HepG2 (cell line): ENCODE results near the gene GNG7. TPM values are rescaled to one million over a fixed set of nuclear protein-coding genes. Genes with fewer than 3 reads are reported as not detected.

Experiments used
- CREM ChIP-seq, 2 experiments: sonication (generic) in 1 of 2; formaldehyde crosslinking in 1 of 2; IDR thresholded peaks; 2 replicates each; pipeline versions ENCODE4 v1.4.0 to v1.6.1; 2016 to 2020; ENCODE audit warnings: antibody characterized with exemption in 1 of 2, mild to moderate bottlenecking in 1 of 2, missing genetic modification reagents in 1 of 2
- GTF3A ChIP-seq: sonication (generic); formaldehyde crosslinking; conservative IDR thresholded peaks from 2 replicates; pipeline ENCODE4 v1.4.0; 2020; ENCODE audit warnings: mild to moderate bottlenecking, missing genetic modification reagents
- JDP2 ChIP-seq: sonication (generic); formaldehyde crosslinking; IDR thresholded peaks from 2 replicates; pipeline ENCODE4 v1.8.1; 2022; ENCODE audit warnings: missing genetic modification reagents, borderline replicate concordance
- MAZ ChIP-seq, 2 experiments: sonication (generic) in 1 of 2; formaldehyde crosslinking in 1 of 2; IDR thresholded peaks; 2 replicates each; pipeline versions ENCODE4 v1.5.0 to v1.6.1; 2012 to 2020; ENCODE audit warnings: low read depth in 2 of 2, mild to moderate bottlenecking in 2 of 2, borderline replicate concordance in 1 of 2, improper control_type of control experiment in 1 of 2, low read length in 1 of 2, missing genetic modification reagents in 1 of 2, moderate library complexity in 1 of 2
- SOX13 ChIP-seq, 3 experiments: fragments of 450-650 bp in 1 of 3; sonication (generic) in 1 of 3; formaldehyde crosslinking in 1 of 3; IDR thresholded peaks in 2 of 3; conservative IDR thresholded peaks in 1 of 3; 2 replicates each; pipeline versions ENCODE4 v1.5.0 to v1.6.1; 2016 to 2020; ENCODE audit warnings: antibody characterized with exemption in 1 of 3, mild to moderate bottlenecking in 1 of 3, missing compliant biosample characterization in 1 of 3, missing genetic modification reagents in 1 of 3, moderate library complexity in 1 of 3
- ZKSCAN1 ChIP-seq: fragments of 150-350 bp; IDR thresholded peaks from 2 replicates; pipeline ENCODE4 v1.6.1; 2014; ENCODE audit warnings: low read length
- ZNF256 ChIP-seq: sonication (generic); formaldehyde crosslinking; conservative IDR thresholded peaks from 2 replicates; pipeline ENCODE4 v1.4.0; 2020; ENCODE audit warnings: missing genetic modification reagents
- ZNF343 ChIP-seq: sonication (generic); formaldehyde crosslinking; IDR thresholded peaks from 2 replicates; pipeline ENCODE4 v1.4.0; 2020; ENCODE audit warnings: mild to moderate bottlenecking, missing genetic modification reagents
- ZNF569 ChIP-seq: sonication (generic); formaldehyde crosslinking; IDR thresholded peaks from 2 replicates; pipeline ENCODE4 v1.5.0; 2020; ENCODE audit warnings: mild to moderate bottlenecking, missing genetic modification reagents, moderate library complexity, borderline replicate concordance
- ZNF75D ChIP-seq: sonication (generic); formaldehyde crosslinking; IDR thresholded peaks from 2 replicates; pipeline ENCODE4 v1.8.1; 2023; ENCODE audit warnings: missing genetic modification reagents, mild to moderate bottlenecking, borderline replicate concordance
- ZNF772 ChIP-seq: sonication (generic); formaldehyde crosslinking; IDR thresholded peaks from 2 replicates; pipeline ENCODE4 v1.5.0; 2020; ENCODE audit warnings: mild to moderate bottlenecking, missing genetic modification reagents
- polyA plus RNA-seq, 8 experiments: library from polyadenylated mRNA; depleted of rRNA in 3 of 8; stranded (reverse) in 7 of 8; unstranded in 1 of 8; fragments of >200 nt; fragmentation: Illumina TruSeq in 4 of 8; extraction: Trizol in 4 of 8; gene quantifications; 2 replicates each; pipeline versions ENCODE4 v1.2.1 to v1.2.3, GENCODE V29; 2011 to 2016; ENCODE audit warnings: low read depth in 4 of 8, missing spikeins in 1 of 8, mixed read lengths in 1 of 8; ENCODE audit not compliant: insufficient read depth in 1 of 8
- total RNA-seq, 5 experiments: library from RNA; depleted of rRNA; stranded (reverse); fragments of >200 nt; fragmentation: Illumina TruSeq; extraction: Trizol; gene quantifications; 2 replicates each; pipeline ENCODE4 v1.2.3, GENCODE V29; 2016; ENCODE audit warnings: low read depth in 1 of 5
- TF ChIP-seq, protein P1 (sequence below): sonication (generic); formaldehyde crosslinking; conservative IDR thresholded peaks from 2 replicates; pipeline ENCODE4 v1.4.0; 2020; ENCODE audit warnings: mild to moderate bottlenecking, missing genetic modification reagents, moderate library complexity
- TF ChIP-seq, protein P2 (sequence below): sonication (generic); formaldehyde crosslinking; IDR thresholded peaks from 2 replicates; pipeline ENCODE4 v1.4.0; 2020; ENCODE audit warnings: missing genetic modification reagents, low read depth, mild to moderate bottlenecking, borderline replicate concordance
- TF ChIP-seq, protein P3 (sequence below): sonication (generic); formaldehyde crosslinking; conservative IDR thresholded peaks from 2 replicates; pipeline ENCODE4 v1.5.0; 2020; ENCODE audit warnings: missing genetic modification reagents
- TF ChIP-seq, protein P4 (sequence below): IDR thresholded peaks from 2 replicates; pipeline ENCODE4 v1.6.1; 2016
- TF ChIP-seq, protein P5 (sequence below): sonication (generic); formaldehyde crosslinking; IDR thresholded peaks from 2 replicates; pipeline ENCODE4 v1.4.0; 2020; ENCODE audit warnings: missing genetic modification reagents, mild to moderate bottlenecking, borderline replicate concordance

Gene GNG7
- total and polyA plus RNA-seq, 2 of the 13 experiments (the other 11 are each of a cell fraction or from before 2014, with no cell fraction given): 1.4 to 3.3 TPM

DNA sequence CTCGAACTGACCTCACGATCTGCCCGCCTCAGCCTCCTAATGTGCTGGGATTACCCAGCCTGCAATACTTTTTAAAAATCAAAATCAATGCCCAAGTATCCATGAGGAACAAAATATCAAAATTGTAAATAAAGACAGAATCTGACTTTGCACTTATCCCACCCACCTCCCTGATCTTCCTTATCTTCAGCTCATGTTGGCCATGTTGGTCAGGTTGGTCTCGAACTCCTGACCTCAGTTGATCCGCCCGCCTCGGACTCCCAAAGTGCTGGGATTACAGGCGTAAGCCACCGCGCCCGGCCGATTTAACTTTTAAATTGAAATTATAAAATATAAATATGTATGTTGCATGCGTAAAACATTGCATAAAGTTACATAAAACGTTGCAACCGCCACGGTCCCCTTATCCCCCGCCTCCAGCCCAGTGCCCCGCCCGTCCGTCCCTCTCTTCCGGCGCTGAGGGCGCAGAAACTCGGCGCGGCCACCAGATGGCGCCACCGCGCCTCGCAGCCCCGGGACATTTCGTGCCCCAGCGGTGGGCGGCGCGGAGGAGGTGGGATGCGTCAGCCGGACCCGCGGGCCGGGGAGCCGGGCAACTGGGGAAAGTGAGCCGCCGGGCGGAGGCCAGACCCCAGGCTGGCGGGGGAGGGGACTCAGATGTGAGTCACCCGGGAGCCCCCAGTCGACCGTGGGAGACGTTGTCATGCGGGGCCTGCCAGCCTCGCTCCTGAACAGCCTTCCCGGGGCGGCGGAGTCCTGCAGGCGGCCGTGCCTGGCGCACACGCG, 228.1 kb downstream of the GNG7 start (continued):
- TF ChIP-seq, protein P1, sequence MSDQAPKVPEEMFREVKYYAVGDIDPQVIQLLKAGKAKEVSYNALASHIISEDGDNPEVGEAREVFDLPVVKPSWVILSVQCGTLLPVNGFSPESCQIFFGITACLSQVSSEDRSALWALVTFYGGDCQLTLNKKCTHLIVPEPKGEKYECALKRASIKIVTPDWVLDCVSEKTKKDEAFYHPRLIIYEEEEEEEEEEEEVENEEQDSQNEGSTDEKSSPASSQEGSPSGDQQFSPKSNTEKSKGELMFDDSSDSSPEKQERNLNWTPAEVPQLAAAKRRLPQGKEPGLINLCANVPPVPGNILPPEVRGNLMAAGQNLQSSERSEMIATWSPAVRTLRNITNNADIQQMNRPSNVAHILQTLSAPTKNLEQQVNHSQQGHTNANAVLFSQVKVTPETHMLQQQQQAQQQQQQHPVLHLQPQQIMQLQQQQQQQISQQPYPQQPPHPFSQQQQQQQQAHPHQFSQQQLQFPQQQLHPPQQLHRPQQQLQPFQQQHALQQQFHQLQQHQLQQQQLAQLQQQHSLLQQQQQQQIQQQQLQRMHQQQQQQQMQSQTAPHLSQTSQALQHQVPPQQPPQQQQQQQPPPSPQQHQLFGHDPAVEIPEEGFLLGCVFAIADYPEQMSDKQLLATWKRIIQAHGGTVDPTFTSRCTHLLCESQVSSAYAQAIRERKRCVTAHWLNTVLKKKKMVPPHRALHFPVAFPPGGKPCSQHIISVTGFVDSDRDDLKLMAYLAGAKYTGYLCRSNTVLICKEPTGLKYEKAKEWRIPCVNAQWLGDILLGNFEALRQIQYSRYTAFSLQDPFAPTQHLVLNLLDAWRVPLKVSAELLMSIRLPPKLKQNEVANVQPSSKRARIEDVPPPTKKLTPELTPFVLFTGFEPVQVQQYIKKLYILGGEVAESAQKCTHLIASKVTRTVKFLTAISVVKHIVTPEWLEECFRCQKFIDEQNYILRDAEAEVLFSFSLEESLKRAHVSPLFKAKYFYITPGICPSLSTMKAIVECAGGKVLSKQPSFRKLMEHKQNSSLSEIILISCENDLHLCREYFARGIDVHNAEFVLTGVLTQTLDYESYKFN: peak; percentile 60
- TF ChIP-seq JDP2 (CRISPR knock-in tag) (no peak), CREM (IDR thresholded peaks at IDR 0.05) (no peak), CREM (CRISPR knock-in tag; IDR thresholded peaks at IDR 0.05) (no peak), GTF3A (CRISPR knock-in tag) (0 out of 2 replicates have a peak, but pooled peaks have one; percentile 71), SOX13 (IDR thresholded peaks at IDR 0.05) (no peak), SOX13 (CRISPR knock-in tag; conservative IDR thresholded peaks at IDR 0.05 in 1 of 2, IDR thresholded peaks at IDR 0.05 in 1 of 2) (peak in 1 of 2 experiments; percentile 54; a peak in 2 of 4 replicates), ZNF75D (no peak), MAZ (IDR thresholded peaks at IDR 0.05; ENCODE audit: borderline replicate concordance, low read depth, low read length) (peak; percentile 95), MAZ (CRISPR knock-in tag; IDR thresholded peaks at IDR 0.05; ENCODE audit: low read depth) (peak; percentile 87), ZNF256 (CRISPR knock-in tag) (no peak), ZNF569 (CRISPR knock-in tag) (no peak), ZNF343 (CRISPR knock-in tag) (0 out of 2 replicates have a peak, but pooled peaks have one; percentile 13), ZNF772 (CRISPR knock-in tag) (peak; percentile 82), ZKSCAN1 (peak; percentile 39; the same call in 1 of the 2 replicates)
- TF ChIP-seq, protein P2, sequence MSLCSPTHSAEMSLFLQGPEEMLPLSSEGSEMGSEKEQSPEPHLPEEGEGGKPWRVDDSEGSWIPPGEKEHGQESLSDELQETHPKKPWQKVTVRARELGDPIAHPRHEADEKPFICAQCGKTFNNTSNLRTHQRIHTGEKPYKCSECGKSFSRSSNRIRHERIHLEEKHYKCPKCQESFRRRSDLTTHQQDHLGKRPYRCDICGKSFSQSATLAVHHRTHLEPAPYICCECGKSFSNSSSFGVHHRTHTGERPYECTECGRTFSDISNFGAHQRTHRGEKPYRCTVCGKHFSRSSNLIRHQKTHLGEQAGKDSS (CRISPR knock-in tag): peak; percentile 88
- TF ChIP-seq, protein P3, sequence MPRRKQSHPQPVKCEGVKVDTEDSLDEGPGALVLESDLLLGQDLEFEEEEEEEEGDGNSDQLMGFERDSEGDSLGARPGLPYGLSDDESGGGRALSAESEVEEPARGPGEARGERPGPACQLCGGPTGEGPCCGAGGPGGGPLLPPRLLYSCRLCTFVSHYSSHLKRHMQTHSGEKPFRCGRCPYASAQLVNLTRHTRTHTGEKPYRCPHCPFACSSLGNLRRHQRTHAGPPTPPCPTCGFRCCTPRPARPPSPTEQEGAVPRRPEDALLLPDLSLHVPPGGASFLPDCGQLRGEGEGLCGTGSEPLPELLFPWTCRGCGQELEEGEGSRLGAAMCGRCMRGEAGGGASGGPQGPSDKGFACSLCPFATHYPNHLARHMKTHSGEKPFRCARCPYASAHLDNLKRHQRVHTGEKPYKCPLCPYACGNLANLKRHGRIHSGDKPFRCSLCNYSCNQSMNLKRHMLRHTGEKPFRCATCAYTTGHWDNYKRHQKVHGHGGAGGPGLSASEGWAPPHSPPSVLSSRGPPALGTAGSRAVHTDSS: no peak
- TF ChIP-seq, protein P4, sequence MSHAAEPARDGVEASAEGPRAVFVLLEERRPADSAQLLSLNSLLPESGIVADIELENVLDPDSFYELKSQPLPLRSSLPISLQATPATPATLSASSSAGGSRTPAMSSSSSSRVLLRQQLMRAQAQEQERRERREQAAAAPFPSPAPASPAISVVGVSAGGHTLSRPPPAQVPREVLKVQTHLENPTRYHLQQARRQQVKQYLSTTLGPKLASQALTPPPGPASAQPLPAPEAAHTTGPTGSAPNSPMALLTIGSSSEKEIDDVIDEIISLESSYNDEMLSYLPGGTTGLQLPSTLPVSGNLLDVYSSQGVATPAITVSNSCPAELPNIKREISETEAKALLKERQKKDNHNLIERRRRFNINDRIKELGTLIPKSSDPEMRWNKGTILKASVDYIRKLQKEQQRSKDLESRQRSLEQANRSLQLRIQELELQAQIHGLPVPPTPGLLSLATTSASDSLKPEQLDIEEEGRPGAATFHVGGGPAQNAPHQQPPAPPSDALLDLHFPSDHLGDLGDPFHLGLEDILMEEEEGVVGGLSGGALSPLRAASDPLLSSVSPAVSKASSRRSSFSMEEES (CRISPR knock-in tag): no peak
- TF ChIP-seq, protein P5, sequence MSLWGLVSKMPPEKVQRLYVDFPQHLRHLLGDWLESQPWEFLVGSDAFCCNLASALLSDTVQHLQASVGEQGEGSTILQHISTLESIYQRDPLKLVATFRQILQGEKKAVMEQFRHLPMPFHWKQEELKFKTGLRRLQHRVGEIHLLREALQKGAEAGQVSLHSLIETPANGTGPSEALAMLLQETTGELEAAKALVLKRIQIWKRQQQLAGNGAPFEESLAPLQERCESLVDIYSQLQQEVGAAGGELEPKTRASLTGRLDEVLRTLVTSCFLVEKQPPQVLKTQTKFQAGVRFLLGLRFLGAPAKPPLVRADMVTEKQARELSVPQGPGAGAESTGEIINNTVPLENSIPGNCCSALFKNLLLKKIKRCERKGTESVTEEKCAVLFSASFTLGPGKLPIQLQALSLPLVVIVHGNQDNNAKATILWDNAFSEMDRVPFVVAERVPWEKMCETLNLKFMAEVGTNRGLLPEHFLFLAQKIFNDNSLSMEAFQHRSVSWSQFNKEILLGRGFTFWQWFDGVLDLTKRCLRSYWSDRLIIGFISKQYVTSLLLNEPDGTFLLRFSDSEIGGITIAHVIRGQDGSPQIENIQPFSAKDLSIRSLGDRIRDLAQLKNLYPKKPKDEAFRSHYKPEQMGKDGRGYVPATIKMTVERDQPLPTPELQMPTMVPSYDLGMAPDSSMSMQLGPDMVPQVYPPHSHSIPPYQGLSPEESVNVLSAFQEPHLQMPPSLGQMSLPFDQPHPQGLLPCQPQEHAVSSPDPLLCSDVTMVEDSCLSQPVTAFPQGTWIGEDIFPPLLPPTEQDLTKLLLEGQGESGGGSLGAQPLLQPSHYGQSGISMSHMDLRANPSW (CRISPR knock-in tag): peak; percentile 81; the same call in 1 of the 2 replicates
